GM19099 (cell line): ENCODE data around the gene ARHGAP26.

Experiments used
- POLR2A ChIP-seq: IDR thresholded peaks from 3 replicates; pipeline ENCODE4 v1.6.1; 2011; ENCODE audit warnings: low read depth; ENCODE audit not compliant: insufficient read length; ENCODE audit errors: extremely low read depth

The ARHGAP26 gene

GRCh38 chr5:142767911-142768310 is 2.3 kb upstream of the ARHGAP26 start:
- no peak for TF ChIP-seq POLR2A

- TF ChIP-seq POLR2A, result no peak
Measured at GRCh38 chr5:142769251-142769792, 855 bp upstream of the ARHGAP26 start.

GRCh38 chr5:142770650-142771609 is 753 bp downstream of the ARHGAP26 start:
- no peak for TF ChIP-seq POLR2A

GRCh38 chr5:142771666-142772065 is 1.5 kb downstream of the ARHGAP26 start:
- no peak for TF ChIP-seq POLR2A

GRCh38 chr5:142772446-142773293 is 2.5 kb downstream of the ARHGAP26 start:
- no peak for TF ChIP-seq POLR2A

GRCh38 chr5:142777099-142777498 is 6.9 kb downstream of the ARHGAP26 start:
- no peak for TF ChIP-seq POLR2A

- no peak for TF ChIP-seq POLR2A
Measured at GRCh38 chr5:142777850-142778249, 7.7 kb downstream of the ARHGAP26 start.

GRCh38 chr5:142779163-142779840 is 9.1 kb downstream of the ARHGAP26 start:
- no peak for TF ChIP-seq POLR2A

GRCh38 chr5:142780871-142781270 is 10.7 kb downstream of the ARHGAP26 start:
- no peak for TF ChIP-seq POLR2A

- TF ChIP-seq POLR2A, result no peak
Measured at GRCh38 chr5:142782976-142783530, 12.9 kb downstream of the ARHGAP26 start.

- no peak for TF ChIP-seq POLR2A
Measured at GRCh38 chr5:142783601-142784341, 13.6 kb downstream of the ARHGAP26 start.

GRCh38 chr5:142784401-142784955 is 14.3 kb downstream of the ARHGAP26 start:
- TF ChIP-seq POLR2A, result no peak

- no peak for TF ChIP-seq POLR2A
Measured at GRCh38 chr5:142785206-142785605, 15.0 kb downstream of the ARHGAP26 start.
